NCI-H82 treated with DMSO at 0.1 percent for 48 hours (cell line): Measurements from ENCODE around the gene GLI3.
"Not testable (repeated sequence)": the region's sequence is repeated elsewhere in the genome, so short reads cannot be mapped to it uniquely, and the experiment has no call there.

Source experiments
- DNase-seq: peaks from one replicate; lab custom pipeline; 2025; ENCODE audit not compliant: unreplicated experiment; lab: John Stamatoyannopoulos, UW

Gene GLI3

DNA sequence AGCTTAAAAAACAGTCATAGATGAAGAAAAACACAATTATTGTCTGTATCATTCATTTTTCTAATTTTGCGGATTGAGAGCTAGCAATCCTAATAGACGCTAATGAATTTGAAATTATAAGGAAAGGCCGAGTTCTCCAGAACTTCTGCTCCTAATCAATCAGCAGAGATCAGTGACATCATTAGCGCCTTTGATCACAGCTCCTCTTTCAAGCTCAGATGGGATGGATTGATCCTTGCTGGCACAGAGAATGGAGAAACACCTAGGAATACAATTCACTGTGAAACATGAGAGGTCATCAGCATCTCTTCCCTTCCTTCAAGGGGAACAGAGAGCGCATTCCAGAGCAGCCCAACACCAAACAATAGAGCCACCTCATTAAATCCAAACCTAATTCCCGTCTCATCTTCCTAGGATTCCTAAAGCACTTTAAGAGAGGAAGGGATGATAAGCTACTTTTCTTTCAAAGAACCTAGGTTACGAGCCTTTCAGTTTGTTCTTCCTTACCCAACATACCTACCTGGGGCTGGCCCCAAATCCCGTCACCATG is 24.4 kb downstream of the GLI3 start:
- no peak for DNase-seq

DNA sequence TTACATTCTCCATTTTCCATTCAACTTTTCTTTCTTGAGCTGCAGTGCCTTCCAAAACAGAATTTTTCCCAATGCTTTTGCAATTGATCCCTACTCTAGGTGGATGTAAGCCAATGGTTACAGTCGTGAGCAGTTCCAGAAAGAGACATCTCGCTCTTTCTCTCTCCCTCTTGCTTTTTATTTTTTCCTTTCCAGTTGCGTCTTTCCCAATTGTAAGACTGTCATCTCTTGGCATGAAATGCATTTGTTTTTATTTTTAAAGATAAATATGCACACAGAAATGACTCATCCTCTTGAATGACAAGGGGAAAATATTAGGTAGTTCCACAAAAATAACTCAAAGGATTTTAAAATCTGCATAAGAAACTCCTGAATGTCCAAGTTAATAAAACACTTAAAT is 25.1 kb downstream of the GLI3 start:
- DNase-seq, result no peak

DNA sequence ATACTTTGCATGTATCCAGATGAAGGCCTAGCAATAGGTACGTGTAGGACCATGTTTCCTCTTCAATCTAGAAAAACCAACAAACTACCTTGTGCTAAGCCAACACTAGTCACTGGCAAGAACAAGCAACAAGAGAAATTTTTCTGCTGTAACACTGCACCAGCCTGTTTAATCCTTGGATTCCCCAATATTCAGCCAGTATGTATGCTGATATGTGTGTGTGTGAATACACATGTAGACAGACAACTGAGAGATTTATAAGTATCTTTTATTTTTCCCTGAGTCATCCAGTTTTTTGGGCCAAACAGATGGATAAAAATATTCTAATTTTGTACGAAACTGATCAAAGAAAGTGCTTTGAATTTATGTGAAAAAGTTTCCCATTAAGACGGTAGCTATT is 26.2 kb downstream of the GLI3 start:
- DNase-seq, result no peak

DNA sequence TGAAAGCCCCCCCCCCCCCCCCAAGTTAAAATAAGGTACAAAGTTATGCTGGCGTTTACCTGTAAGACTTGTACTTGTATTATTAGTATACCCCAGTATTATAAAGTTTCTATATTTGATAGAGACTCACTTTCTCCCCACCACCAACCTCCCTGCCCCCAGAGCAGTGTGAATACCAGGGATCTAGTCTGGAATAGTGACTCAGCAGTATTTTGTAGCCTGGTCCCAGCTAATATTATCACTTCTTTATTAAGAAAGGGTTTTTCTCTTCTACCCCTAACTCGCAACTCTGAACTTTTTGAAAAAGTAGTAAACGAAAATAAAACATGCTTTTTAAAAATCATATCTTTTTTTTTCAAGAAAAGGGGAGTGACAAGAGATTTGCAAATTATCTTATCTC is 26.7 kb downstream of the GLI3 start:
- no peak for DNase-seq

DNA sequence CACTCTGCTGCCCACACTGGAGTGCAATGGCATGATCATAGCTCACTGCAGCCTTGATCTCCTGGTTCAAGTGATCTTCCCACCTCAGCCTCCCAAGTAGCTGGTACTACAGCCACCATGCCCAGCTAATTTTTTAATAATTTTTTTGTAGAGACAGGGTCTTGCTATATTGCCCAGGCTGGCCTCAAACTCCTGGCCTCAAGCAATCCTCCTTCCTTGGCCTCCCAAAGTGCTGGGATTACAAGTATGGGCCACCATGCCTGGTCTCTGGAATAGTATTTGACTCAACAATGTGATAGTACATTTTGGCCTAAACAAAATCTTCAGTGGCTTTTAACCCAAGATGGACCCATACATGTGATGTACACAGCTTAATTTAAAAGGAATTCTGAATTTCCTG is 27.9 kb downstream of the GLI3 start:
- DNase-seq, result not testable (repeated sequence)

DNA sequence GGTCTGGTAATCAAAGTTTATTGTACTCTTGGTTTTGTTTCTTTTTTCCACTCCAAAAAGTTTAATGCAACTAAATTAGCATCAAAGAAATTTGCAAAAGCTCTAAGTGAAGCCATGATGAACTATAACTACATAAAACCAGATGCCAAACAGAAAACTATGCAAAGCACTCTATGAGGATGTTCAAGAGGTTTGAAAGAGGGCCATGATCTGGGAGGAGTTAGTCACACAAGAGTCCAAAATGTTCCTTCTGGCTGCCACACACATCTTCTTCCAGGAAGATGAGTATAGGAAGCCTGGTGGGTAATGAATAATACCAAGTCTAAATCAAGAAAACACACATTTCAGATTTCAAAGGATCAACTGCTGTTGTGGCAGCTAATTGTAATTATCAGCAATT is 28.4 kb downstream of the GLI3 start:
- no peak for DNase-seq

DNA sequence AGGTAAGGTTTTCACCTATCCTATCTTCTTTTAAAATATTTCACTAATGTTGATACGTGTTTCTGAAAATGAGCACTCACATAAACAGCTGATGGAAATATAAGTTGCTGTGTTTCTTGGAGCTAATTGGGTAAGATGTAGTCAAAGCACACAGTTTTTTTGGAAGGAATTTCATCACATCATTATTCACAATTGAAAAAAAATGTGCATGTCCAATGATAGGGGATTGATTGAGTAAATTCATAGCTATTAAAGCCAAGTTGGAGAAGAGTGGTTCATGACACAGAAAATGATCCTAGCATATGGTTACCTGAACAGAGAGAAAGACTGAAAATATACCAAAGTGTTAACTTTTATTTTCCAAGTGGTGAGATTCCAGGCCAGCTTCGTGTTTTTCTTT is 29.6 kb downstream of the GLI3 start:
- DNase-seq, result no peak

DNA sequence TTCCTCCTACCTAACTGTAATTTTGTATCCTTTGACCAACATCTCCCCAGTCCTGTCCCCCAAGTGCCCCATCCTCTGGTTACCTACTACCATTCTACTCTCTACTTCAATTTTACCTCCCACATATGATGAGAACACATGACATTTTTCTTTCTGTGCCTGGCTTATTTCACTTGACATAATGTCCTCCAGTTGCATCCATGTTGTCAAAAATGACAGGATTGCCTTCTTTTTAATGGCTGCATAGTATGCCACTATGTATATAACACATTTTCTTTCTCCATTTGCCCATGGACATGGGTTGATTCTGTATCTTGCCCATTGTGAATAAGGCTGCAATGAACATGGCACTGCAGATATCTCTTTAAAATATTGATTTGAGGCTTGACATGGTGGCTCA is 33.7 kb downstream of the GLI3 start:
- DNase-seq, result no peak

DNA sequence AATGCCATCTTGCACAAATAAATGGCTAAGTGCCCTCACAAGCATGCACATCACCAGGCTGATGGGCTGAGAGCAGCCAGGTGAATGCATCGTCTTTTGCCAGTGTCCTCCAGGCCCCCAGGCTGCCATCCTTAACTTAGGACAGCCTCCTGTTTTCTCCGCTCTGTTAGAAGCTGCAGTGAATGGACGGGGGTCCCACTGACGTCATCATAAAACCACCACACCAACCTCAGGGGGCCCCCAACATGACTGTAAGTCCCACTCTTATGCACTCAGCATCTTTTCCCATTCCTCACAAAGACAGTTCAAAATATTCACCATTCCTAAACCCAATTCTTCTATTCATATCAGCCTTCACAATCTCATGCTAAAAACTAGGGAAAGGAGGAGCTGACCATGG is 34.4 kb downstream of the GLI3 start:
- no peak for DNase-seq

DNA sequence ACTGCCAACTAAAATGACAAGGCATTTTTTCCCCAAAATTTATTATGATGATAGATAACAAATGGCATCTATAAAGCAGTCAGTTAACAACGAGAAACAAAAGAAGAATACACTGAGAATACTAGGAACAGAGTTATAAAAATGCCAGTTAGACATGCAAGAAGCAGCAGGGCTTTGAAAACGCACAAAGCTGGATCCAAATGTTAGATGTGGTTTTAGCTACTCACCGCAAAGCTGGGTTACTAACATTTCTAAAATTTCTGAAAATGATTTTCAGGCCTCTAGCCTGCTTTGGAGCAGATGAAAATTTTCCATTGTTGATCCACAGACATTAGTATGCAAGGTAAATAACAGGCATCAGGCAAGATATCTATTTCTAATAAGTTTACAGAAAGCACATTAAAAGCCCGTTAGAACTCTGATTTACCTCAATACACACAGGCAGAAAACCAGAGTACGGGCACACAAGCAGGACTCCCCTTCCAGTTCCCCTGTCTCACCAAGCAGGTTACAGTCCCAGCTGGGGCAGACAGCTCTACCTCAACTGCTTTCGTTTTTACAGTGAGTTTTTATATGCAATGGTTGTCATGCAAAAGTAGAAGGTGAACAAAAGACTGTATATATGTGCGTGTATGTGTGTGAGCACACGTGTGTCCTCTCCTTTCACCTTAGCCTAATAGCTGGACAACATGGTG is 37.9 kb downstream of the GLI3 start:
- DNase-seq, result no peak

DNA sequence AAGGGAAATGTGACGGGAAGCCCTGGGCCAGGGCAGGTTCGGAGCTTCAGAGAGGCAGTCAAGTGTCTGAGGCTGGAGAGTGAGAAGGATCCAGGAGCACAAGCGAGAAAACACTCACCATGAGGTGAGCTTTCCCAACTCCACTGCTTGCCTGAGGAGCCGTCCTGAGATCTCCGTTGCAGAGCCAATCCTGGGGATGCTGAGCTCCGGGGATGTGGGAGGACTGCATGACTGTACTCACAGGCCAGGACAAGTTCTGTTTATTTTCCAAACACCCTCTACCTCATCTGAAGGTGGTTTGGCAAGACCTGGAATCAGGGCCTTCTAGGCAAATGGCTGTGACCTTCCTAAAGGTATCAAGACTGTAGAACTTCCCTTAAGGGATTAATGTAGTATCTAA is 38.7 kb downstream of the GLI3 start:
- no peak for DNase-seq

DNA sequence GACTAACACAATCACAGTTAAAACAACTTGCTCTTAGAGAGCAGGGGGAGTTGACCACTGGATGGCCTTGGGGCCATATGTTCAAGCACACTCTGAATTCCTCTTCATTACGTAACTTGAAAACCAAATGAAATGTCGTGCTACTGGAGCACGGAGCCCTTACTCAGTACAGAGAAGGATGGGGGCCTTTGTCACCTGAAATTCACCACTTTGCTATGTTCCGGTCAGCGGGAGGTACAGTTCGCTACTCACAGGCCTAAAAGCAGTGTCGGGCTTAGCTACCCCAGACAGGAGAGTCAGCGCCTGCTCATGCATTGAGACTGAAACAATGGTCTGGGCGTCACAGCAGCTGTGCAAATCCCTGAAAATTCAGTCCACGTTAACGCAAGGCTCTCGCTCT is 39.6 kb downstream of the GLI3 start:
- DNase-seq, result no peak

DNA sequence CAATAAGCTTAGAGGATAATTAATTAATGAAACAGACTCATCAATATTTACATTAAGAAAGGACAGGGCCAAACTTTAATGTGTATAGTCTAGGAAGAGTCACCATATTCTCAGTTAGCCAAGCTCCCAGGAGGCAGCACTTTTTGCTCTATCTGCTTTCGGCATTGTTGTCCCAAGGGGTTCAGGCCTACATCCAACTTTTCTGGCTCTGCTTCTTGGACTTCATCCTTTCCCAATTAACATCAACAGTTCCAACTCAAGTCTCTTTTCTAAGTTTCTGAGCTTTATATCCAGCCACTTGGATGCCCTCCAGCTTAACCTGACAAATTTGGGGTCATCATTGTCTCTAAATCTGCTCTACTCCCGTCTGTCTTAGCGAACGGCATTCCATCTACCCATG is 42.8 kb downstream of the GLI3 start:
- DNase-seq, result no peak

DNA sequence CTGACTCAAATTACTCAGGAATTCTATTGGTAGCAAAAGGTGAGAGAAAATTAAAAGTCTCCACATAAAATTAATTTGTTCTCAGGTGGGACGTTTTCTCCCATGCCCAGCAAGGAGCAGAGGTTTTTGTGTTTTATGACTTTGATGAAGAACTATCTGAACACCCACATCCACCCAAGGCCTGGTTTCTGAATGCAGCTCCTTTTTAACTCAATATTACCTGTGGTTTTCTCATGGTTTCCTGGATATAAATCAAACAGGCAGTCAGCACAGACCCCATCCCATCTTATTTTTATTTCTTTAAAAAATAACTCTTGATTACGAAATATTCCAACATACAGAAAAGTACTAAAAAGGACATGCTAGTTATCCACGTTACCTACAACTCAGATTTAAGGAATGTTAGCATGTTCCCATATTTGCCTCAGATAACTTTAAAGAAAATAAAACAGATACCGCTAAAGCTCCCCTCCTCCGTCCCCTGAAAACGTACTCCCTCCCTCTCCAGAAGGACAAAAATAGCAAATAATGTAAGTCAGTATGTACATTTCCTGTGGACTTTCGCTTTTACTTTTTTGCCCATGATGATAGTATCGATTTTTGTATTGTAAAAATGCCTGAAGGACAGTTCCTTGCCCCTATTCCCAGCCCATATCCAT is 43.4 kb downstream of the GLI3 start:
- DNase-seq, result no peak

DNA sequence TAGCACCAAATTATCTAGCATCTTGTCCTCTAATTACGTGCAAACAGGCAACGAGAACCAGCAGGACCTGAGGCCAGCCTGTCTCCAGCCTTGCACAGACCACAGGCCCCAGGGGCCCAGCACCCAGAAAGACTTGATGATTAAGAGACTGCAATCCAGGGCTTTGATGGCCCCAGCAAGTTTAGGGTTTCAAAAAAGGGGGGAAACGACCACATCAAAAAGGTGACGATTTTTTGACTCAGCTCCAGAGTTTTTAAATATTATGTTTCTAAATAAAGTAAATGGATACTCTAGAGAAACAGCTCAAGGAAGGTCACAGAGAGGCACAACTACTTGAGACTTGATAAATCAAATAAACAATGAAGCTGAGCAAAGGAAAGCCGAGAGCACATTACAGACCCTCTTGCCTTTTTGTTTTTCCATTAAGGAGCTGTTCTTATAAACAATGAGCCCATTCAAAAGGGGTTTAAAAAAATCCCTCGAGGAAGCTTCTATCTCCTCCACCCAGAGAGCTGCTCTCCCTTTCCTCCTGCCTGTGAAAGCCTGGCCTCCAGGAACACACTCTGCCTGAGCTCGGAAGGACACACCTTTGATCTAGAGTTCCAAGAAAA is 44.1 kb downstream of the GLI3 start:
- no peak for DNase-seq

DNA sequence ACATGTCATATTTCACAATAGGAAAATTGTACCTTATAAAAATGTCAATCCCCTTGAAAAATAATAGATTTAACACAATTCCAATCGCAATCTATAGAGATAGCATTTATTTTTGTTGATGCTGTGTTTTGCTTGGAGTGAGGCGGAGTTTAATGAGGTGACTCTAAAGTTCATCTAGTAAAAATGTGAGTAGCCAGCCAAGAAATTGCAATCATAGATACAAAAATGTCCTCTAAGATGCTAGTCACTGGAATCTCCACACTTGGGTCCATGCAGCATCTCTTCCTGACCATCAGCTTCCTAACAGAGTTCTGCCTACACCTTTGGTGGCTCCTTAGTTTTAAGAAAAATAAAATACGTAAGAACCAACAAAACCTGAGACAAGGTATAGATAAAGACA is 44.9 kb downstream of the GLI3 start:
- no peak for DNase-seq

DNA sequence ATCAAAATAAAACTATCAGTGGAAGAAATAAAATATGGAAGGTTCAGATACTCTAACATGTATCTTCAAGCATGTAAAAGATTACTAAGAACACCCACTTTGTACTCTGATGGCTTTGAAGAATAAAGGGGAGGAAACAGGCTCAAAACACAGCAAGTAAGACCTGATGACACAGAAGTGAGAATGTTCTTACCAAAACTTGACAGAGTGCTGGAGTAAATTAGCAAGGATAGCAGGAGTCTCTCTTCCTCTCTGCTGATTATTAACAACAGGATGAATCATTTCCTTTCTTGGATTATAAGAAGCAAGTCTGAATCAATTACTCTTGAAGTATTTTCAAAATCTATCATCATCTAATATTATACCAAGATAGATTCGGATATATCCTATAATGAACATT is 47.5 kb downstream of the GLI3 start:
- DNase-seq, result no peak

DNA sequence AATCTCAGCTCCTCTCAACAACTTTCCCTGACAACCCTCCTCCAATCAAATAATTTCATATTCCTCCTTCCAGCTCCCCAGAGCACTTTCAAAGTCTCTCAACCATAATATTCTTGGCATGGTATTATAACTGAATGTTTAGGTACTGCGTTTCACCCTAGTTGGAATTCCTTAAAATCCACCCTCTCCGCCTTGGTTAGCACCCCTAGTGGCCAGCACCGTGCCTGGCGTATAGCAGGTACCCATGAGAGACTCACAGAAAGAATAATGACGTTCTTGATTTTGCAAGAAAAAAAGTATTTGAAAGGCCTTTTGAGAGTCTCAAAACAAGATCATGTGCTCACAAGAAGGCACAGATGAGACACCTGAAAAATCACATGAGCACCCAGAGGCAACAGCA is 50.9 kb downstream of the GLI3 start:
- DNase-seq, result no peak

DNA sequence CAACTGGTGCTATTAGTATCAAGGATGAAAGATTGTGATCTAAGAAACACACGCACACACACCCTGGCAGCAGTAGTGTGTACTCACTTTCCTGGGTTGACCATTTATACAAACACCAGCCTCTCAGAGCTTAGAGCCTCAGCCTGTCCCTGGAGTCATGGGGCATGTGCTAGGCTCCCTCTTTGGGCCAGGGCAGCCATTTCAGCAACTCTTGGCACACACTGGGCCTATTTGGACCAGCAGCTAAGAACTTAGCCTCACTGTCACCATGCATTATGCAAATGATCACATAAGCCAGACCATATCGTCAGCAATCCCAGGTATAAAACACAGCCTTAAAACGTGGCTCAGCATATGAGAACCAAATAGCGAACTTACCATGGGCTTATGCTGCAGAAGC is 51.3 kb downstream of the GLI3 start:
- no peak for DNase-seq

DNA sequence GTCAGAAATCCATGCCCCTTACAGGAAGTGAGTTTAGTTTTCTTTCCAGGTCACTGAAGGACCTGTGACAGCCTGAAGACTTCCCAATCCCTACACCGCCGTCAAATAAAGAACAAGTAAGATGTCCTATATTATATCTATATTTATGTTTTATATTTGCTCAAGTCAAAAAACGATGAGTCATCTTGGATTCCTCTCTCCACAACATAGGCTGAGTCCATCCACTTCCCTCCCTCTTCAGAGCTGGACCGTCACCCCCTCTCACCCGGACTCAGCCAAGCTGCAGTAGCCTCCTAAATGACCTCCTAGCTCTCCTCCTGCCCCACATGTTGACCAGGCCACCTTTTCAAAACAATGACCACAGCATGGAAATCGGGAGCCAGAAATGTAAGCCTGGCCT is 53.5 kb downstream of the GLI3 start:
- no peak for DNase-seq

DNA sequence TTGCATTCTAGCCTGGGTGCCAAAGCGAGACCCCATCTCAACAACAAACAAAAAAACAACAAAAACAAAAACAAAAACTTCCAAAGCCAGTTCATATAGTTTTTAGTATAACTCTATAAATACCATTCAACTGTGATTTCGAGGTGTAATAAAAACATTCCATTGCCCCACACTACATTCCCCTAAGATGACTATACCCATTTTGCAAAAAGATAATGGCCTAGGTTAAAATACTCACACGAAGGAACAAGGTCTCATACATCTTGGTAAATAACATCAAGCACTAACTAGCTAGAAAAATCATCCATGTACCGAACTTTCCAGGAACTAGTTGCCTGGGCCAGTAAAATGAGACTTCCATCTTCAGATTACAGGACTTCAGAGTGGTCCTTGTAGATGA is 55.4 kb downstream of the GLI3 start:
- no peak for DNase-seq

DNA sequence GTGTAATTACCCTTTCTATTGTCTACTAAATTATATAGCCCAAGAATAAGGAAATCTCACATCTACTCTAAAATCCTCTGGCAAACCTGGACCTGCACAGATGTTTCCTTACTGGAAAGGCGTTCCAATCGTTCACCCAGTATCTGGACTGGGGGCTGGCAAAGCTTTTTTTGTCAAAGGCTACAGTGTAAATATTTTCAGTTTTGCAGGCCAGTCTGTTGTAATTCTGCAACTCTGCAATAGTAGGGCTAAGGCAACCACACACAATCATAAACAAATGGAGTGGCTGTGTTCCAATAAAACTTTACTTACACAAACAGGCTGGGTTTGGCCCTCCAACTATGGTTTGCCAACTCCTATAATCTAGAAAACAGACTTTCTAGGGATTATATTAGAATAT is 56.2 kb downstream of the GLI3 start:
- DNase-seq, result no peak

DNA sequence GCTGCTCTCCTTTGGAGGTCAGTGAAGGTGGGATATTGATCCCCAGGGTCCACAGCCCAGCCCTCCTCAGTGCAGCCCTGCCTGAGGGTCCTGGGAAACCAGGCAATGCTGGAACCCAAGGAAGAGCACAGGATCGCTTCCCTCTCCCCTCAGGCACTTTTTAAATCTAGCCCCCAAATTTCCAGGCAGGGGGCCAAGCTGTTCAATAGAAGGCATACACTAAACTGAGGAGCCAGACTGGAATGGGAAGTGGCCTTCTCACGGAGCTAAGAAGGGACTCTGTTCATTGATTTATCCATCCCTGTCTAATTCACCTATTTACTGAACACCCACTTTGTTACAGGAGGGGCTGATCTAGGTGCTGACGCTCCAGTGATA is 60.3 kb downstream of the GLI3 start:
- no peak for DNase-seq
